Adrenal gland (tissue), 5 donors: ENCODE data around the gene CCDC57.

Experiments
- POLR2A ChIP-seq, 2 donors: fragments of 450-650 bp; IDR thresholded peaks; one replicate each; pipeline ENCODE4 v1.6.1; 2017; ENCODE audit warnings: antibody characterized with exemption in 2 of 2, mild to moderate bottlenecking in 2 of 2, moderate library complexity in 1 of 2
- TF ChIP-seq, protein P1 (sequence below), 6 experiments: fragments of 450-650 bp in 4 of 6; fragments of 200-600 bp in 2 of 6; sonication (generic) in 1 of 6; IDR thresholded peaks; 1 replicate in 5 of 6; 2 replicates in 1 of 6; pipeline versions ENCODE4 v1.5.1 to v1.8.0; 2016 to 2021; ENCODE audit warnings: antibody characterized with exemption in 6 of 6, mild to moderate bottlenecking in 2 of 6, moderate library complexity in 1 of 6
- donor health status: DM: no; HTN: no; CAD: no.

DNA sequence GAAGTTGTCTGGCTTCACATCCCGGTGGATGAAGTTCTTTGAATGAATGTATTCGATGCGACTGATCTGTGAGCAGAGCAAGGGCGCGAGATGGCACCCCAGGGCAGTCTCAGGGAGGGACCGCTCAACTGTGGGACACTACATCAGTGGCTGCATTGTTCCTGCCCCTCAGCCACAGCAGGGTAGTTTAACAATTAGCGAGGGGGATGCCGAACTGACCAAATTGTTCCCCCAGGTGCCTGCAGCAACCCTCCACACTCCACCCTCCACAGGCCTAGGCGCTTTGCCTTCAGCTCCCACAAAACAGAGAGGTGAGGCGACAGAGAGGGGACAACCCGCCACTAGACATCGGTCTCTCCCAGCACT is 40.5 kb upstream of the CCDC57 start:
- TF ChIP-seq, protein P1, sequence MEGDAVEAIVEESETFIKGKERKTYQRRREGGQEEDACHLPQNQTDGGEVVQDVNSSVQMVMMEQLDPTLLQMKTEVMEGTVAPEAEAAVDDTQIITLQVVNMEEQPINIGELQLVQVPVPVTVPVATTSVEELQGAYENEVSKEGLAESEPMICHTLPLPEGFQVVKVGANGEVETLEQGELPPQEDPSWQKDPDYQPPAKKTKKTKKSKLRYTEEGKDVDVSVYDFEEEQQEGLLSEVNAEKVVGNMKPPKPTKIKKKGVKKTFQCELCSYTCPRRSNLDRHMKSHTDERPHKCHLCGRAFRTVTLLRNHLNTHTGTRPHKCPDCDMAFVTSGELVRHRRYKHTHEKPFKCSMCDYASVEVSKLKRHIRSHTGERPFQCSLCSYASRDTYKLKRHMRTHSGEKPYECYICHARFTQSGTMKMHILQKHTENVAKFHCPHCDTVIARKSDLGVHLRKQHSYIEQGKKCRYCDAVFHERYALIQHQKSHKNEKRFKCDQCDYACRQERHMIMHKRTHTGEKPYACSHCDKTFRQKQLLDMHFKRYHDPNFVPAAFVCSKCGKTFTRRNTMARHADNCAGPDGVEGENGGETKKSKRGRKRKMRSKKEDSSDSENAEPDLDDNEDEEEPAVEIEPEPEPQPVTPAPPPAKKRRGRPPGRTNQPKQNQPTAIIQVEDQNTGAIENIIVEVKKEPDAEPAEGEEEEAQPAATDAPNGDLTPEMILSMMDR (IDR thresholded peaks at IDR 0.05), result no peak
- no peak for TF ChIP-seq POLR2A (IDR thresholded peaks at IDR 0.05)
